BJ (cell line): ENCODE measurements around the gene RNF121. TPM values are rescaled to one million over a fixed set of nuclear protein-coding genes. Genes with fewer than 3 reads are reported as not detected.

Experiments
- CTCF ChIA-PET: fragments of 350-600 bp; formaldehyde crosslinking; extraction: SDS; loops from one replicate; lab custom pipeline; 2021; ENCODE audit warnings: antibody characterized with exemption, inconsistent platforms; lab: Yijun Ruan, JAX
- POLR2A ChIA-PET: fragments of 300-600 bp; sonication (Branson Sonifier 250); formaldehyde crosslinking; extraction: SDS; loops from one replicate; lab custom pipeline; 2021; ENCODE audit warnings: antibody characterized with exemption; lab: Charles Lee
- DNase-seq: peaks from one replicate; pipeline ENCODE4 v3.0.0-alpha.2; 2011; ENCODE audit warnings: low read depth
- H3K27me3 ChIP-seq: 2 replicates; pipeline ENCODE4 v1.6.0; 2011; ENCODE audit warnings: low read length; ENCODE audit not compliant: control insufficient read depth, insufficient read depth
- H3K36me3 ChIP-seq: 2 replicates; pipeline ENCODE4 v1.5.1; 2011; ENCODE audit warnings: low read length; ENCODE audit not compliant: control insufficient read depth, insufficient read depth
- H3K4me3 ChIP-seq: 2 replicates; pipeline ENCODE4 v1.5.1; 2011; ENCODE audit warnings: low read depth, mild to moderate bottlenecking, control low read depth, low read length
- CTCF ChIP-seq: IDR thresholded peaks from 2 replicates; pipeline ENCODE4 v1.5.1; 2011; ENCODE audit warnings: low read depth, mild to moderate bottlenecking, control low read depth, inconsistent platforms, low read length, moderate library complexity; ENCODE audit not compliant: insufficient read depth
- polyA plus RNA-seq: library from polyadenylated mRNA; depleted of rRNA; stranded (reverse); fragments of >200 nt; gene quantifications from 2 replicates; pipeline ENCODE4 v1.2.3, GENCODE V29; 2011

RNF121 gene
- polyA plus RNA-seq, 1 experiment: 77.3 TPM

- TF ChIP-seq CTCF: no peak
- H3K27me3 ChIP-seq: no peaks in the 10 kb centered on the region
- ChIA-PET CTCF (interaction anchor here (0.9 to 2.9 kb wide), 9 partner anchors 9 to 415 kb away, joined by 3 to 21 read pairs (median 3); no protein-coding TSS in a partner anchor), POLR2A (no interaction called here)
- peaks cover 27% of the 10 kb centered on the region for H3K36me3 ChIP-seq
- no peak overlapping the region for H3K4me3 ChIP-seq
- no peak for DNase-seq
Measured at GRCh38 chr11:71999362-71999761, 70.5 kb downstream of the RNF121 start.

DNA sequence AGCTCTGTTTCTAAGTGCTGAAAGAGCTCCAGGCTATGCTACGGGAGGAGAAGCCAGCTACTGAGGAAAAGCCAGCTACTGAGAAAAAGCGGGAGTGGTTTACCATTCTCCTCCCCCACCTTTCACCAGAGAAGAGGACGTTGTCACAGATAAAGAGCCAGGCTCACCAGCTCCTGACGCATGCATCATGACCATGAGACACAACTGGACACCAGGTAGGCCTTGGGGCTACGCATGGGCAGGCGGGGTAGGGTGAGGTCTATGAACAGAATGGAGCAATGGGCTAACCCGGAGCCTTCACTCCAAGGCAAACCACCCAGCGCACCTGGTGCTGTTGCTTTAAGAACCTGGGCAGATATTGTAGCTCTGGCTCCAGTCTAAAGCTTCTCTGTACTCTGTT is 71.0 kb downstream of the RNF121 start:
- H3K4me3 ChIP-seq: no peak overlapping the region
- ChIA-PET CTCF (interaction anchor here (0.9 to 2.9 kb wide), 8 partner anchors 8 to 415 kb away, joined by 3 to 21 read pairs (median 4); no protein-coding TSS in a partner anchor), POLR2A (no interaction called here)
- no peaks in the 10 kb centered on the region for H3K27me3 ChIP-seq
- H3K36me3 ChIP-seq: peaks cover 32% of the 10 kb centered on the region
- no peak for TF ChIP-seq CTCF
- DNase-seq: no peak

GRCh38 chr11:72000202-72000867 is 71.5 kb downstream of the RNF121 start:
- no peak for DNase-seq
- CTCF ChIA-PET: interaction anchor here (1.0 to 2.9 kb wide), 9 partner anchors 8 to 183 kb away, joined by 3 to 21 read pairs (median 5); no protein-coding TSS in a partner anchor
- H3K4me3 ChIP-seq: no peak overlapping the region

DNA sequence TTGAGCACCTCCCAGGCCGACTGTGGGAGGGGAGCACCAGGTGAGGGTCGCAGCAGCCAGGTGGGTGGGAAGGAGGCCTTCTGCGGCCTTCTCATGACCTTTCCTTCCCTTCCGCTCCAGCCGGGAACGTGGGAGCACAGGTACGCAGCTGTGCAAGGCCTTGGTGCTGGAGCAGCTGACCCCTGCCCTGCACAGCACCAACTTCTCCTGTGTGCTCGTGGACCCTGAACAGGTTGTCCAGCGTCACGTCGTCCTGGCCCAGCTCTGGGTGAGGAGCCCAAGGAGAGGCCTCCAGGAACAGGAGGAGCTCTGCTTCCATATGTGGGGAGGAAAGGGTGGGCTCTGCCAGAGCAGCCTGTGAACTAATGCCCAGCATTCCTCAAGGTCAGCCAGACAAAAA is 72.4 kb downstream of the RNF121 start:
- CTCF ChIA-PET: interaction anchor here (1.5 to 2.1 kb wide), 3 partner anchors 18 to 90 kb away, joined by 3 to 6 read pairs (median 5); no protein-coding TSS in a partner anchor
- POLR2A ChIA-PET: no interaction called here
- Histone ChIP-seq H3K36me3 (peaks cover 44% of the 10 kb centered on the region), H3K27me3 (no peaks in the 10 kb centered on the region), H3K4me3 (no peak overlapping the region)
- no peak for DNase-seq
- no peak for TF ChIP-seq CTCF

More at GRCh38 chr11:72000202-72000867, 71.5 kb downstream of the RNF121 start:
- Histone ChIP-seq H3K36me3 (peaks cover 37% of the 10 kb centered on the region), H3K27me3 (no peaks in the 10 kb centered on the region)
- TF ChIP-seq CTCF: no peak
- POLR2A ChIA-PET: no interaction called here

DNA sequence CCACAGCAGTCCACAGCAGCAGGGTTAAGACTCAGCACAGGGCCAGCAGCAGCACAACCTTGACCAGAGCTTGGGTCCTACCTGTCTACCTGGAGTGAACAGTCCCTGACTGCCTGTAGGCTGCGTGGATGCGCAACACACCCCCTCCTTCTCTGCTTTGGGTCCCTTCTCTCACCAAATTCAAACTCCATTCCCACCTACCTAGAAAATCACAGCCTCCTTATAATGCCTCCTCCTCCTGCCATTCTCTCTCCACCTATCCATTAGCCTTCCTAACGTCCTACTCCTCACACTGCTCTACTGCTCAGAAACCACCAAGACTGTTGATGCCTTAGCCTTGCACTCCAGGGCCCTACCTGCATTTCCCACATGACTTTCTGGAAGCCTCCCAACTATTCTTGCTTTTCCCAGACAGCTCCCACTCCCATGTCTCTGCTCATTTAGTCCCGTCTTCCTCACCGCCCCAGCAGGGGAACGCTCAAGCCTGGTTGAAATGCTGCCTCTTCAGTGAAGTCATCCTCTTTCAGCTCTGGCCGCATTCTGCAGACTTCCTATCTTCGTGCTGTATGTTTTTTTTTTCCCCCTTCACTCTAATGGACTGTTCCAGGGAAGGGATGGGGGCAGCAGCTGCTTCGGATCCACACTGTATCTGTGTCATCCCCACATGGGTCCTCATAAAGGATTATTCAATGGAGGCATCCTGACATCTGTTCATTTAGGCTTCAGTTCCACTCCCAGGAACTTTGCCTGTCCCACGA is 73.2 kb downstream of the RNF121 start:
- ChIA-PET CTCF (interaction anchor here (0.6 to 2.1 kb wide), 4 partner anchors 23 to 430 kb away, joined by 3 to 5 read pairs (median 3); no protein-coding TSS in a partner anchor), POLR2A (no interaction called here)
- TF ChIP-seq CTCF: no peak
- no peaks in the 10 kb centered on the region for H3K27me3 ChIP-seq
- H3K36me3 ChIP-seq: peaks cover 51% of the 10 kb centered on the region
- H3K4me3 ChIP-seq: no peak overlapping the region
- DNase-seq: no peak
